B cell (primary cell): ENCODE results near the gene ZNF408. TPM values are rescaled to one million over a fixed set of nuclear protein-coding genes. Genes with fewer than 3 reads are reported as not detected.

Experiments
- ATAC-seq: fragments of 200-7000 bp; cut with Tn5 transposase; one replicate; pipeline ENCODE4 v1.10.0; 2021; ENCODE audit warnings: low read depth, mild to moderate bottlenecking, moderate number of reproducible peaks, moderate library complexity
- CTCF ChIA-PET: fragments of 350-600 bp; sonication (Branson Sonifier 250); formaldehyde crosslinking; loops from one replicate; lab custom pipeline; 2021; ENCODE audit warnings: antibody characterized with exemption, inconsistent platforms; lab: Charles Lee
- POLR2A ChIA-PET: fragments of 350-600 bp; sonication (Branson Sonifier 250); formaldehyde crosslinking; loops from one replicate; lab custom pipeline; 2021; ENCODE audit warnings: antibody characterized with exemption; lab: Charles Lee
- DNase-seq: peaks from one replicate; pipeline ENCODE4 v3.0.0; 2013
- H2AFZ ChIP-seq: 2 replicates; pipeline ENCODE4 v1.6.1; 2012; ENCODE audit warnings: mild to moderate bottlenecking, low read depth, low read length; ENCODE audit not compliant: insufficient read depth, poor library complexity, severe bottlenecking
- H3K27ac ChIP-seq, 2 donors: 1 replicate in 1 of 2; 2 replicates in 1 of 2; pipeline ENCODE4 v1.5.1; 2012 to 2013; ENCODE audit warnings: low read length in 2 of 2, mild to moderate bottlenecking in 2 of 2, moderate library complexity in 1 of 2
- H3K27me3 ChIP-seq, 4 experiments: fragments of 200-600 bp in 1 of 4; sonication (generic) in 1 of 4; replicated peaks in 1 of 4; 1 replicate in 2 of 4; 2 replicates in 2 of 4; pipeline versions ENCODE4 v1.6.1 to v1.7.0; 2013 to 2016; ENCODE audit warnings: low read length in 3 of 4, mild to moderate bottlenecking in 2 of 4, mixed read lengths in 1 of 4, moderate library complexity in 1 of 4; ENCODE audit not compliant: insufficient read depth in 4 of 4, control insufficient read depth in 3 of 4; ENCODE audit errors: control extremely low read depth in 1 of 4
- H3K36me3 ChIP-seq, 2 experiments: replicated peaks in 1 of 2; 1 replicate in 1 of 2; 2 replicates in 1 of 2; pipeline versions ENCODE4 v1.6.1 to v1.7.1; 2013; ENCODE audit warnings: low read length in 1 of 2; ENCODE audit not compliant: insufficient read depth in 2 of 2, control insufficient read depth in 1 of 2; ENCODE audit errors: control extremely low read depth in 1 of 2, extremely low read depth in 1 of 2
- H3K4me1 ChIP-seq, 2 donors: fragments of 200-600 bp in 1 of 2; sonication (generic) in 1 of 2; 1 replicate in 1 of 2; 2 replicates in 1 of 2; pipeline versions ENCODE4 v1.5.1 to v1.6.1; 2013 to 2017; ENCODE audit warnings: low read length in 2 of 2; ENCODE audit not compliant: control insufficient read depth in 2 of 2, insufficient read depth in 2 of 2
- H3K4me2 ChIP-seq: replicated peaks from 2 replicates; pipeline ENCODE3; 2012; ENCODE audit warnings: mild to moderate bottlenecking, low read depth, low read length; ENCODE audit not compliant: poor library complexity, severe bottlenecking
- H3K4me3 ChIP-seq, 5 experiments: fragments of 200-600 bp in 1 of 5; sonication (generic) in 1 of 5; 1 replicate in 3 of 5; 2 replicates in 2 of 5; pipeline versions ENCODE4 v1.5.1 to v1.7.0; 2011 to 2016; ENCODE audit warnings: low read length in 4 of 5, mild to moderate bottlenecking in 4 of 5, low read depth in 2 of 5, control low read depth in 1 of 5, moderate library complexity in 1 of 5; ENCODE audit not compliant: insufficient read depth in 1 of 5; ENCODE audit errors: control extremely low read depth in 1 of 5, extremely low read depth in 1 of 5
- H3K79me2 ChIP-seq: fragments of 200-600 bp; sonication (generic); one replicate; pipeline ENCODE4 v1.6.0; 2016; ENCODE audit warnings: low read length; ENCODE audit not compliant: control insufficient read depth, insufficient read depth
- H3K9ac ChIP-seq: fragments of 200-600 bp; sonication (generic); 2 replicates; pipeline ENCODE4 v1.6.1; 2017; ENCODE audit warnings: mild to moderate bottlenecking, low read length, moderate library complexity
- H3K9me3 ChIP-seq, 3 donors: one replicate each; pipeline versions ENCODE4 v1.6.1 to v1.7.1; 2013; ENCODE audit warnings: low read length in 2 of 3; ENCODE audit not compliant: control insufficient read depth in 2 of 3, insufficient read depth in 1 of 3; ENCODE audit errors: control extremely low read depth in 1 of 3
- H4K20me1 ChIP-seq: 2 replicates; pipeline ENCODE4 v1.6.0; 2012; ENCODE audit warnings: mild to moderate bottlenecking, low read length; ENCODE audit not compliant: insufficient read depth, control insufficient read depth, poor library complexity, severe bottlenecking
- H3K27ac Mint-ChIP-seq: one replicate; pipeline ENCODE4 v1.8.0; 2021; ENCODE audit warnings: mixed read lengths
- H3K27me3 Mint-ChIP-seq: one replicate; pipeline ENCODE4 v1.8.0; 2021; ENCODE audit warnings: mixed read lengths
- H3K4me1 Mint-ChIP-seq: one replicate; pipeline ENCODE4 v1.8.0; 2021; ENCODE audit warnings: mixed read lengths
- H3K4me3 Mint-ChIP-seq: one replicate; pipeline ENCODE4 v1.8.0; 2021; ENCODE audit warnings: mixed read lengths
- H3K9me3 Mint-ChIP-seq: one replicate; pipeline ENCODE4 v1.8.0; 2022; ENCODE audit warnings: mixed read lengths; ENCODE audit not compliant: insufficient read depth
- CTCF ChIP-seq: fragments of 200-600 bp; IDR thresholded peaks from one replicate; pipeline ENCODE4 v1.8.0; 2022; ENCODE audit warnings: antibody characterized with exemption, mild to moderate bottlenecking
- EZH2 ChIP-seq: IDR thresholded peaks from 2 replicates; pipeline ENCODE4 v1.6.1; 2012; ENCODE audit warnings: borderline replicate concordance, low read depth, mild to moderate bottlenecking, moderate library complexity, low read length; ENCODE audit not compliant: insufficient read depth, poor library complexity, severe bottlenecking
- WGBS: methylation state at CpG from one replicate; pipeline ENCODE4 v1.1.5; 2013; ENCODE audit warnings: missing lambda C conversion rate; ENCODE audit not compliant: insufficient coverage; 5-methylcytosine and 5-hydroxymethylcytosine counted together
- intact Hi-C: fragments of 100-400 bp; cut with micrococcal nuclease; formaldehyde crosslinking; loops from one replicate; pipeline ENCODE4 v1.10.0; 2022
- polyA plus RNA-seq: library from polyadenylated mRNA; depleted of rRNA; stranded (reverse); fragments of >200 nt; gene quantifications from 2 replicates; pipeline ENCODE4 v1.2.3, GENCODE V29; 2012
- total RNA-seq, 2 donors: library from RNA; stranded (reverse); fragments of 120-200 nt in 1 of 2; gene quantifications; 1 replicate in 1 of 2; 2 replicates in 1 of 2; pipeline versions ENCODE4 v1.2.3 to v1.2.4, GENCODE V29; 2013 to 2022

ZNF408 gene
- total and polyA plus RNA-seq, 2 donors (not counting 1 experiment from before 2014, with no cell fraction given) = 8.3 to 22.3 TPM

- H3K9me3 Mint-ChIP-seq = no peaks in the 10 kb centered on the region
- DNase-seq = no peak
- no peak overlapping the region for H3K9ac ChIP-seq
- CTCF ChIA-PET = no interaction called here
- 100% methylated on average over 2 of the region's 2 CpGs for WGBS
- H3K4me3 Mint-ChIP-seq = no peak overlapping the region
- TF ChIP-seq CTCF (no peak), EZH2 (no peak)
- H3K36me3 ChIP-seq = peaks cover 0 to 90% of the 10 kb centered on the region in 2 experiments
- no peak overlapping the region for H3K4me2 ChIP-seq
- no peak overlapping the region for H3K4me3 ChIP-seq
- no peak overlapping the region for H3K27ac ChIP-seq
- H3K79me2 ChIP-seq = no peaks in the 10 kb centered on the region
- intact Hi-C loops = no loop called here
- no peaks in the 10 kb centered on the region for H3K9me3 ChIP-seq
- POLR2A ChIA-PET = no interaction called here
- no peak overlapping the region for H3K27ac Mint-ChIP-seq
- ATAC-seq = no peak
- no peaks in the 10 kb centered on the region for H3K27me3 Mint-ChIP-seq
- H3K4me1 Mint-ChIP-seq = no peaks in the 10 kb centered on the region
- H3K27me3 ChIP-seq = no peaks in the 10 kb centered on the region
- no peaks in the 10 kb centered on the region for H3K4me1 ChIP-seq
- no peak overlapping the region for H2AFZ ChIP-seq
- H4K20me1 ChIP-seq = no peaks in the 10 kb centered on the region
Measured at GRCh38 chr11:46667043-46667481, 33.8 kb upstream of the ZNF408 start.

- H3K4me3 Mint-ChIP-seq = no peak overlapping the region
- ChIA-PET CTCF (no interaction called here), POLR2A (no interaction called here)
- Histone ChIP-seq H3K4me3 (no peak overlapping the region), H3K9ac (no peak overlapping the region), H3K4me2 (no peak overlapping the region), H3K36me3 (peaks cover 0 to 93% of the 10 kb centered on the region in 2 experiments), H3K9me3 (no peaks in the 10 kb centered on the region), H3K4me1 (no peaks in the 10 kb centered on the region), H4K20me1 (no peaks in the 10 kb centered on the region), H3K27me3 (no peaks in the 10 kb centered on the region), H3K27ac (no peak overlapping the region), H2AFZ (no peak overlapping the region), H3K79me2 (no peaks in the 10 kb centered on the region)
- no peaks in the 10 kb centered on the region for H3K9me3 Mint-ChIP-seq
- TF ChIP-seq CTCF (no peak), EZH2 (no peak)
- no peak overlapping the region for H3K27ac Mint-ChIP-seq
- H3K27me3 Mint-ChIP-seq = no peaks in the 10 kb centered on the region
- ATAC-seq (no peak), DNase-seq (no peak)
- no peaks in the 10 kb centered on the region for H3K4me1 Mint-ChIP-seq
- WGBS = 99% methylated on average over 8 of the region's 12 CpGs
- intact Hi-C loops = no loop called here
Measured at GRCh38 chr11:46668480-46669085, 32.2 kb upstream of the ZNF408 start.
